ENCODE measurements around the gene XRRA1. TPM values are rescaled to one million over a fixed set of nuclear protein-coding genes. Genes with fewer than 3 reads are reported as not detected.

The XRRA1 gene
- total and polyA plus RNA-seq, 2 of the 13 experiments (the other 11 are each of a cell fraction or from before 2014, with no cell fraction given): 7.6 to 10.5 TPM

GRCh38 chr11:74971424-74971823 is 22.5 kb upstream of the XRRA1 start (continued):
- TF ChIP-seq MTERF4 (CRISPR knock-in tag; IDR thresholded peaks at IDR 0.05) (no peak), ZNF746 (CRISPR knock-in tag; IDR thresholded peaks at IDR 0.05) (no peak), SIN3B (IDR thresholded peaks at IDR 0.05; ENCODE audit: low read length) (no peak), ETV6 (CRISPR knock-in tag; conservative IDR thresholded peaks at IDR 0.05) (no peak), ZBTB26 (CRISPR knock-in tag; IDR thresholded peaks at IDR 0.05; ENCODE audit: borderline replicate concordance) (no peak), NCOR1 (IDR thresholded peaks at IDR 0.05; ENCODE audit: borderline replicate concordance, low read length) (no peak), ZNF616 (CRISPR knock-in tag; IDR thresholded peaks at IDR 0.05; ENCODE audit: low read depth) (no peak), TRAFD1 (CRISPR knock-in tag; IDR thresholded peaks at IDR 0.05; ENCODE audit: borderline replicate concordance) (no peak), HNRNPK (IDR thresholded peaks at IDR 0.05; ENCODE audit: low read depth, low read length, poor library complexity, severe bottlenecking) (no peak), CREB3 (CRISPR knock-in tag; IDR thresholded peaks at IDR 0.05) (no peak)
